Uterus (tissue), 4 donors: ENCODE data around the gene MRPL54. TPM values are rescaled to one million over a fixed set of nuclear protein-coding genes. Genes with fewer than 3 reads are reported as not detected.

ENCODE experiments used
- DNase-seq, 2 donors: peaks; one replicate each; pipeline ENCODE4 v3.0.0-alpha.2; 2019 to 2020
- H3K27ac ChIP-seq, 2 donors: fragments of 200-600 bp; sonication (generic); 1 replicate in 1 of 2; 2 replicates in 1 of 2; pipeline ENCODE4 v1.5.1; 2016 to 2018
- H3K27me3 ChIP-seq, 2 donors: fragments of 200-600 bp; sonication (generic); one replicate each; pipeline ENCODE4 v1.5.1; 2018 to 2019; ENCODE audit warnings: control low read depth in 1 of 2
- H3K36me3 ChIP-seq, 2 donors: fragments of 200-600 bp; sonication (generic); one replicate each; pipeline ENCODE4 v1.5.1; 2019; ENCODE audit warnings: control low read depth in 1 of 2
- H3K4me1 ChIP-seq, 2 donors: fragments of 200-600 bp; sonication (generic); one replicate each; pipeline ENCODE4 v1.5.1; 2018 to 2019; ENCODE audit warnings: control low read depth in 1 of 2
- H3K4me3 ChIP-seq, 2 donors: fragments of 200-600 bp; sonication (generic); 1 replicate in 1 of 2; 2 replicates in 1 of 2; pipeline ENCODE4 v1.5.1; 2018 to 2019; ENCODE audit warnings: mild to moderate bottlenecking in 1 of 2
- H3K9me3 ChIP-seq, 2 donors: fragments of 200-600 bp; sonication (generic); one replicate each; pipeline ENCODE4 v1.5.1; 2019; ENCODE audit warnings: control low read depth in 1 of 2
- POLR2A ChIP-seq, 2 donors: fragments of 450-650 bp; IDR thresholded peaks; one replicate each; pipeline ENCODE4 v1.6.1; 2016; ENCODE audit warnings: antibody characterized with exemption in 2 of 2, mild to moderate bottlenecking in 1 of 2, moderate library complexity in 1 of 2
- intact Hi-C: fragments of 100-400 bp; cut with DNase I; formaldehyde crosslinking; loops from one replicate; pipeline ENCODE4 v1.15.1; 2023; ENCODE audit warnings: low total_unique reads
- total RNA-seq, 4 donors: library from RNA; depleted of rRNA in 3 of 4; stranded (reverse); fragments of >200 nt in 3 of 4; gene quantifications; one replicate each; pipeline versions ENCODE4 v1.1.0 to v1.2.4, GENCODE V29; 2014 to 2023
- TF ChIP-seq, protein P1 (sequence below), 4 experiments: fragments of 200-600 bp in 2 of 4; fragments of 450-650 bp in 2 of 4; sonication (generic) in 2 of 4; IDR thresholded peaks; one replicate each; pipeline ENCODE4 v1.5.1; 2016 to 2019; ENCODE audit warnings: antibody characterized with exemption in 4 of 4, mild to moderate bottlenecking in 2 of 4, moderate library complexity in 1 of 4
- donor health status: DM: yes; HTN: yes; CAD: no.

Gene MRPL54
- total RNA-seq, 4 donors from 2014 or later, result 14.4 to 196 (median 40.0) TPM

DNA sequence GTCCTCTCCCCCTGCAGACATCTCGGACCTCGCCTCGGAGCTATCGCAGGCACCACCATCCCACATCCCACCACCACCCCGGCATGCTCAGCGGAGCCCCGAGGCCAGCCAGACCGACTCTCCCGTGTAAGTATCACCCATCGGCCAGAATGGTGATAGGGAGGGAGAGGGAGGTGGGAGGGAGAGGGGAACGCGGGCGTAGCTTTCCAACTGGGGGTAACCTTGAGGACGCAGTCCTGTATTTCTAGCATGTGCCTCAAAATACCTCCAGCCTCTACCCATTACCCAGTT is 28.2 kb upstream of the MRPL54 start:
- Histone ChIP-seq H3K4me3 (no peak overlapping the region), H3K27ac (no peak overlapping the region), H3K9me3 (no peaks in the 10 kb centered on the region), H3K4me1 (no peaks in the 10 kb centered on the region), H3K36me3 (no peaks in the 10 kb centered on the region), H3K27me3 (no peaks in the 10 kb centered on the region)
- TF ChIP-seq POLR2A (IDR thresholded peaks at IDR 0.05), result no peak
- TF ChIP-seq, protein P1, sequence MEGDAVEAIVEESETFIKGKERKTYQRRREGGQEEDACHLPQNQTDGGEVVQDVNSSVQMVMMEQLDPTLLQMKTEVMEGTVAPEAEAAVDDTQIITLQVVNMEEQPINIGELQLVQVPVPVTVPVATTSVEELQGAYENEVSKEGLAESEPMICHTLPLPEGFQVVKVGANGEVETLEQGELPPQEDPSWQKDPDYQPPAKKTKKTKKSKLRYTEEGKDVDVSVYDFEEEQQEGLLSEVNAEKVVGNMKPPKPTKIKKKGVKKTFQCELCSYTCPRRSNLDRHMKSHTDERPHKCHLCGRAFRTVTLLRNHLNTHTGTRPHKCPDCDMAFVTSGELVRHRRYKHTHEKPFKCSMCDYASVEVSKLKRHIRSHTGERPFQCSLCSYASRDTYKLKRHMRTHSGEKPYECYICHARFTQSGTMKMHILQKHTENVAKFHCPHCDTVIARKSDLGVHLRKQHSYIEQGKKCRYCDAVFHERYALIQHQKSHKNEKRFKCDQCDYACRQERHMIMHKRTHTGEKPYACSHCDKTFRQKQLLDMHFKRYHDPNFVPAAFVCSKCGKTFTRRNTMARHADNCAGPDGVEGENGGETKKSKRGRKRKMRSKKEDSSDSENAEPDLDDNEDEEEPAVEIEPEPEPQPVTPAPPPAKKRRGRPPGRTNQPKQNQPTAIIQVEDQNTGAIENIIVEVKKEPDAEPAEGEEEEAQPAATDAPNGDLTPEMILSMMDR (IDR thresholded peaks at IDR 0.05), result no peak
- intact Hi-C loops, result no loop called here
- no peak for DNase-seq

DNA sequence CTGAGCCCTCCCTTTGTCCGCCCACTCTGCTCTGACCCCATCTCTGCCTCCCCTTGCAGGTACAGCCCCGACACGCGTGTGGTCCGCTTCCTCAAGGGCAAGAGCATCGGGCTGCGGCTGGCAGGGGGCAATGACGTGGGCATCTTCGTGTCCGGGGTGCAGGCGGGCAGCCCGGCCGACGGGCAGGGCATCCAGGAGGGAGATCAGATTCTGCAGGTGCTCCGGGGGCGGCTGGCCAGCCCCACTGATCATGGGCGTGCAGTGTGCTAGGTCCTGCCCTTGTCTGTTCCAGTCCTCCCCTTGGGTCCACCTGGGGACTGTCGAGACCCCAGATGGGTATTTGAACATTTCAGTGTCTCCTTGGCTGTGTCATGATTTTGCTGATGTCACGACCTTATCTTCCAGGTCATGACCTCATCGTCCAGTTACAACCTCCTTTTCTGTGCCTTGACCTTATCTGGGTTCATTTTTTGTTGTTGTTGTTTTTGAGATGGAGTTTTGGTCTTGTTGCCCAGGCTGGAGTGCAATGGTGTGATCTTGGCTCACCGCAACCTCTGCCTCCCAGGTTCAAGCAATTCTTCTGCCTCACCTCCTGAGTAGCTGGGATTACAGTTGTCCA is 26.3 kb upstream of the MRPL54 start:
- no peaks in the 10 kb centered on the region for H3K27me3 ChIP-seq
- H3K27ac ChIP-seq, result no peak overlapping the region
- H3K4me3 ChIP-seq, result no peak overlapping the region
- intact Hi-C loops, result no loop called here
- no peaks in the 10 kb centered on the region for H3K9me3 ChIP-seq
- TF ChIP-seq POLR2A (IDR thresholded peaks at IDR 0.05), result no peak
- TF ChIP-seq, protein P1 (IDR thresholded peaks at IDR 0.05), result no peak
- H3K4me1 ChIP-seq, result no peaks in the 10 kb centered on the region
- DNase-seq, result no peak
- no peaks in the 10 kb centered on the region for H3K36me3 ChIP-seq

DNA sequence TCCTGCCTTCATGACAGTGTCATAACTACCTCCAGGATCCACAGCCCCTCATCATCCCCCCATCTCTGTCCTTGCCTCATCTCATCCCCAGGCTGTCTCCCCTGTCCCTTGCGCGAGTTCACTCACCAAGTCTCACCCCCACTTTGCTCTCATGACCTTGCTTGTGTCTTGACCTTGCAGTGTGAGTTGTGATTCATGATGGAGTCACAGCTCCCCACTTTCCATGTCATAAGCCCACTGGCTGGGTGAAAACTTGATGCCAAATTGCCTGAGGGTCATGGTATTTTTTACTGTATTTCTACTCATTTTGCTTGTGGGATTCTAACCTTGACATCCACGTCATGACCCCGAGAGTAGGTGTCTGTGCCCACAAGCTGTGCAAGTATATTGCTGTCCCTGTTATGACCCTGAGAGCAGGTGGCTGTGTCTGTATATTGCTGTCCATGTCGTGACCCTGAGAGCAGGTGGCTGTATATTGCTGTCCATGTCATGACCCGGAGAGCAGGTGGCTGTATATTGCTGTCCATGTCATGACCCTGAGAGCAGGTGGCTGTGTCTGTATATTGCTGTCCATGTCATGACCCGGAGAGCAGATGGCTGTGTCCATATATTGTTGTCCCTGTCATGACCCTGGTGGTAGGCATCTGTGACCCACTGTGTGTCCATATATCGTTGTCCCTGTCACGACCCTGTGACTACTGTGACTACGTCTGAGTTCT is 24.8 kb upstream of the MRPL54 start:
- no peak overlapping the region for H3K4me3 ChIP-seq
- no peak overlapping the region for H3K27ac ChIP-seq
- H3K36me3 ChIP-seq, result no peaks in the 10 kb centered on the region
- DNase-seq, result no peak
- H3K27me3 ChIP-seq, result no peaks in the 10 kb centered on the region
- intact Hi-C loops, result no loop called here
- H3K9me3 ChIP-seq, result no peaks in the 10 kb centered on the region
- no peak for TF ChIP-seq POLR2A (IDR thresholded peaks at IDR 0.05)
- TF ChIP-seq, protein P1 (IDR thresholded peaks at IDR 0.05), result no peak
- H3K4me1 ChIP-seq, result no peaks in the 10 kb centered on the region

DNA sequence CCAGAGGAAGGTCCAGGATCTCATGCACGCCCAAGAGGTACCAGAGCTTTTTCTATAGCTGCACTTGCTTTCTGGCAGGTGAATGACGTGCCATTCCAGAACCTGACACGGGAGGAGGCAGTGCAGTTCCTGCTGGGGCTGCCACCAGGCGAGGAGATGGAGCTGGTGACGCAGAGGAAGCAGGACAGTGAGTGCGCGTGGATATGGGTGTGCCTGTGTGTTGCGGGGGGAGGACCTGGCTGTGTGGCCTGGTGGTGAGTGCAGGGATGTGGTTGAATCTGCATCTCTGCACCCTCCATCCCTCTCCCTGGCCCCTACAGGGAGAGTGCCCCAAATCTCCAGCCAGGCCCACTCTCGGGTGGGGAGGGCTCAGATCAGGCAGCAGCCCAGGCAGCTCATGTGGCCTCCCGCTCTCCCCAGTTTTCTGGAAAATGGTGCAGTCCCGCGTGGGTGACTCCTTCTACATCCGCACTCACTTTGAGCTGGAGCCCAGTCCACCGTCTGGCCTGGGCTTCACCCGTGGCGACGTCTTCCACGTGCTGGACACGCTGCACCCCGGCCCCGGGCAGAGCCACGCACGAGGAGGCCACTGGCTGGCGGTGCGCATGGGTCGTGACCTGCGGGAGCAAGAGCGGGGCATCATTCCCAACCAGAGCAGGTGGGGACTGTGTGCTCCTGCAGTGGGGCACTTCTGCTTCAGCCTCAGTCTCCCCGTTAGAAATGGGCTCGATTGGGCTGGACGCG is 23.8 kb upstream of the MRPL54 start:
- no peaks in the 10 kb centered on the region for H3K27me3 ChIP-seq
- H3K4me3 ChIP-seq, result no peak overlapping the region
- no peak for DNase-seq
- intact Hi-C loops, result no loop called here
- no peaks in the 10 kb centered on the region for H3K9me3 ChIP-seq
- H3K4me1 ChIP-seq, result no peaks in the 10 kb centered on the region
- H3K36me3 ChIP-seq, result no peaks in the 10 kb centered on the region
- H3K27ac ChIP-seq, result no peak overlapping the region
- TF ChIP-seq, protein P1 (IDR thresholded peaks at IDR 0.05), result no peak
- TF ChIP-seq POLR2A (IDR thresholded peaks at IDR 0.05), result no peak

DNA sequence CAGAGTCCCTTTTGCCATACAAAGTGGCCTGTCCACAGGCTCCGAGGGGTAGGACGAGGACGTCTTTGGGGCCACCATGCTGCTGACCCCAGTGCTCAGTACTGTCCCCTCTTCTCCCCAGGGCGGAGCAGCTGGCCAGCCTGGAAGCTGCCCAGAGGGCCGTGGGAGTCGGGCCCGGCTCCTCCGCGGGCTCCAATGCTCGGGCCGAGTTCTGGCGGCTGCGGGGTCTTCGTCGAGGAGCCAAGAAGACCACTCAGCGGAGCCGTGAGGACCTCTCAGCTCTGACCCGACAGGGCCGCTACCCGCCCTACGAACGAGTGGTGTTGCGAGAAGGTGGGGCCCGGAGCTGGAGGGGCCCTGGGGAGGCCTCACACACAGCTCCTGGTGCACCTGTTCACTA is 22.1 kb upstream of the MRPL54 start:
- H3K4me1 ChIP-seq, result no peaks in the 10 kb centered on the region
- H3K4me3 ChIP-seq, result no peak overlapping the region
- intact Hi-C loops, result no loop called here

More for the DNA sequence above, 22.1 kb upstream of the MRPL54 start:
- no peak for DNase-seq
- Histone ChIP-seq H3K27me3 (no peaks in the 10 kb centered on the region), H3K36me3 (no peaks in the 10 kb centered on the region), H3K27ac (no peak overlapping the region), H3K9me3 (no peaks in the 10 kb centered on the region)
- no peak for TF ChIP-seq POLR2A (IDR thresholded peaks at IDR 0.05)
- TF ChIP-seq, protein P1 (IDR thresholded peaks at IDR 0.05), result no peak
